Stimulated activated CD4-positive, alpha-beta T cell treated with anti-CD3 and anti-CD28 coated beads, Interleukin-15, amount 100 ng/mL, for 48 hours (primary cell): ENCODE measurements around the gene GALNT18.
"Not testable (repeated sequence)": the region's sequence is repeated elsewhere in the genome, so short reads cannot be mapped to it uniquely, and the experiment has no call there.

Experiments
- DNase-seq, 2 donors: peaks; one replicate each; pipeline ENCODE4 v3.0.0-alpha.2; 2020; ENCODE audit warnings: low read depth in 2 of 2

The GALNT18 gene

GRCh38 chr11:11387622-11388305 is 234.0 kb downstream of the GALNT18 start:
- DNase-seq, result no peak

- no peak for DNase-seq
Observed at GRCh38 chr11:11387207-11387606, 234.6 kb downstream of the GALNT18 start.

GRCh38 chr11:11384829-11385228 is 237.0 kb downstream of the GALNT18 start:
- no peak for DNase-seq

- DNase-seq, result no peak
Observed at GRCh38 chr11:11383995-11384394, 237.8 kb downstream of the GALNT18 start.

GRCh38 chr11:11382858-11383532 is 238.8 kb downstream of the GALNT18 start:
- DNase-seq, result no peak

- no peak for DNase-seq
Observed at GRCh38 chr11:11381471-11382105, 240.2 kb downstream of the GALNT18 start.

- DNase-seq, result no peak
Observed at GRCh38 chr11:11380883-11381282, 240.9 kb downstream of the GALNT18 start.

GRCh38 chr11:11380340-11380739 is 241.5 kb downstream of the GALNT18 start:
- no peak for DNase-seq

- DNase-seq, result no peak
Observed at GRCh38 chr11:11379661-11380060, 242.1 kb downstream of the GALNT18 start.

- DNase-seq, result no peak
Observed at GRCh38 chr11:11378184-11378940, 243.4 kb downstream of the GALNT18 start.

- DNase-seq, result no peak
Observed at GRCh38 chr11:11374358-11375148, 247.3 kb downstream of the GALNT18 start.

GRCh38 chr11:11373934-11374333 is 247.9 kb downstream of the GALNT18 start:
- DNase-seq, result no peak

- no peak for DNase-seq
Observed at GRCh38 chr11:11372461-11372860, 249.3 kb downstream of the GALNT18 start.

GRCh38 chr11:11370962-11371303 is 250.9 kb downstream of the GALNT18 start:
- DNase-seq, result no peak

- DNase-seq, result no peak
Observed at GRCh38 chr11:11370255-11370961, 251.4 kb downstream of the GALNT18 start.

- no peak for DNase-seq
Observed at GRCh38 chr11:11366793-11367192, 255.0 kb downstream of the GALNT18 start.

- DNase-seq, result no peak
Observed at GRCh38 chr11:11363674-11364073, 258.1 kb downstream of the GALNT18 start.

- no peak for DNase-seq
Observed at GRCh38 chr11:11359611-11360010, 262.2 kb downstream of the GALNT18 start.

GRCh38 chr11:11356842-11357241 is 265.0 kb downstream of the GALNT18 start:
- no peak for DNase-seq

GRCh38 chr11:11352878-11353277 is 268.9 kb downstream of the GALNT18 start, which contains the start of gene CSNK2A3:
TSS of gene CSNK2A3 (minus strand) at chr11:11353250. CDS start at chr11:11353119, 131 bp downstream.
- DNase-seq, result not testable (repeated sequence)

GRCh38 chr11:11351851-11352250 is 270.0 kb downstream of the GALNT18 start:
- DNase-seq, result not testable (repeated sequence)
